ENCODE data around the gene CEP170B.
"Not testable (repeated sequence)": the region's sequence is repeated elsewhere in the genome, so short reads cannot be mapped to it uniquely, and the experiment has no call there.

The CEP170B gene

GRCh38 chr14:104879201-104879982, 14.3 kb downstream of the CEP170B start:
- no peak for DNase-seq (ENCODE audit: low read depth)

GRCh38 chr14:104879983-104880565, 15.0 kb downstream of the CEP170B start:
- DNase-seq (ENCODE audit: low read depth) = no peak

- DNase-seq (ENCODE audit: low read depth) = no peak
These were observed 15.6 kb downstream of the CEP170B start for GRCh38 chr14:104880584-104881210.

- no peak for DNase-seq (ENCODE audit: low read depth)
These were observed 16.4 kb downstream of the CEP170B start for GRCh38 chr14:104881369-104881979.

GRCh38 chr14:104882325-104882973, 17.4 kb downstream of the CEP170B start:
- DNase-seq (ENCODE audit: low read depth) = peak; percentile 23

- no peak for DNase-seq (ENCODE audit: low read depth)
These were observed 18.1 kb downstream of the CEP170B start for GRCh38 chr14:104882991-104883660.

- no peak for DNase-seq (ENCODE audit: low read depth)
These were observed 18.8 kb downstream of the CEP170B start for GRCh38 chr14:104883681-104884361.

- not testable (repeated sequence) for DNase-seq (ENCODE audit: low read depth)
These were observed 19.3 kb downstream of the CEP170B start for GRCh38 chr14:104884381-104884780.

- DNase-seq (ENCODE audit: low read depth) = no peak
These were observed 20.2 kb downstream of the CEP170B start for GRCh38 chr14:104885031-104885972.

- DNase-seq (ENCODE audit: low read depth) = no peak
These were observed 21.1 kb downstream of the CEP170B start for GRCh38 chr14:104885973-104886689.

GRCh38 chr14:104886690-104887622, 21.9 kb downstream of the CEP170B start:
- no peak for DNase-seq (ENCODE audit: low read depth)

GRCh38 chr14:104887623-104888488, 22.8 kb downstream of the CEP170B start:
- DNase-seq (ENCODE audit: low read depth) = no peak

- DNase-seq (ENCODE audit: low read depth) = no peak
These were observed 23.7 kb downstream of the CEP170B start for GRCh38 chr14:104888489-104889374.

- DNase-seq (ENCODE audit: low read depth) = no peak
These were observed 24.3 kb downstream of the CEP170B start for GRCh38 chr14:104889375-104889757.

- not testable (repeated sequence) for DNase-seq (ENCODE audit: low read depth)
These were observed 25.2 kb downstream of the CEP170B start for GRCh38 chr14:104890292-104890691.

GRCh38 chr14:104891121-104891551, 26.1 kb downstream of the CEP170B start:
- no peak for DNase-seq (ENCODE audit: low read depth)

All from iris pigment epithelial cell (primary cell).